OCI-LY1 (cell line): ENCODE measurements around the gene LPCAT1.

Source experiments
- EZH2 ChIP-seq: fragments of 200-600 bp; sonication (generic), shearing (Covaris generic); IDR thresholded peaks from 2 replicates; pipeline ENCODE4 v1.8.0; 2017; ENCODE audit warnings: borderline replicate concordance, mixed run types, mild to moderate bottlenecking, antibody characterized with exemption, low read length, moderate library complexity, mixed read lengths
- TF ChIP-seq, protein P1 (sequence below): fragments of 200-600 bp; sonication (generic), shearing (Covaris generic); IDR thresholded peaks from 2 replicates; pipeline ENCODE4 v1.5.1; 2017; ENCODE audit warnings: mild to moderate bottlenecking, antibody characterized with exemption, low read length, moderate library complexity, mixed read lengths

GRCh38 chr5:1511048-1511447, 12.7 kb downstream of the LPCAT1 start:
- TF ChIP-seq, protein P1, sequence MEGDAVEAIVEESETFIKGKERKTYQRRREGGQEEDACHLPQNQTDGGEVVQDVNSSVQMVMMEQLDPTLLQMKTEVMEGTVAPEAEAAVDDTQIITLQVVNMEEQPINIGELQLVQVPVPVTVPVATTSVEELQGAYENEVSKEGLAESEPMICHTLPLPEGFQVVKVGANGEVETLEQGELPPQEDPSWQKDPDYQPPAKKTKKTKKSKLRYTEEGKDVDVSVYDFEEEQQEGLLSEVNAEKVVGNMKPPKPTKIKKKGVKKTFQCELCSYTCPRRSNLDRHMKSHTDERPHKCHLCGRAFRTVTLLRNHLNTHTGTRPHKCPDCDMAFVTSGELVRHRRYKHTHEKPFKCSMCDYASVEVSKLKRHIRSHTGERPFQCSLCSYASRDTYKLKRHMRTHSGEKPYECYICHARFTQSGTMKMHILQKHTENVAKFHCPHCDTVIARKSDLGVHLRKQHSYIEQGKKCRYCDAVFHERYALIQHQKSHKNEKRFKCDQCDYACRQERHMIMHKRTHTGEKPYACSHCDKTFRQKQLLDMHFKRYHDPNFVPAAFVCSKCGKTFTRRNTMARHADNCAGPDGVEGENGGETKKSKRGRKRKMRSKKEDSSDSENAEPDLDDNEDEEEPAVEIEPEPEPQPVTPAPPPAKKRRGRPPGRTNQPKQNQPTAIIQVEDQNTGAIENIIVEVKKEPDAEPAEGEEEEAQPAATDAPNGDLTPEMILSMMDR, result no peak
- no peak for TF ChIP-seq EZH2
